Activated CD4-positive, alpha-beta memory T cell treated with anti-CD3 and anti-CD28 coated beads, Interleukin-2, amount 10 ng/mL, durations not matched to agents 7 days and 5 days (primary cell): Measurements from ENCODE around the gene NF2. TPM values are rescaled to one million over a fixed set of nuclear protein-coding genes. Genes with fewer than 3 reads are reported as not detected.

Experiments used
- CTCF ChIA-PET: fragments of 350-600 bp; sonication (Branson Sonifier 250); formaldehyde crosslinking; loops from one replicate; lab custom pipeline; 2021; ENCODE audit warnings: antibody characterized with exemption, inconsistent platforms; lab: Charles Lee
- POLR2A ChIA-PET: fragments of 350-600 bp; sonication (Branson Sonifier 250); formaldehyde crosslinking; loops from one replicate; lab custom pipeline; 2021; ENCODE audit warnings: antibody characterized with exemption; lab: Charles Lee
- DNase-seq: peaks from one replicate; pipeline ENCODE4 v3.0.0-alpha.2; 2020
- H3K27ac Mint-ChIP-seq: one replicate; pipeline ENCODE4 v1.8.0; 2021; ENCODE audit warnings: mild to moderate bottlenecking, mixed read lengths
- H3K27me3 Mint-ChIP-seq: one replicate; pipeline ENCODE4 v1.8.0; 2021; ENCODE audit warnings: mixed read lengths
- H3K36me3 Mint-ChIP-seq: one replicate; pipeline ENCODE4 v1.8.0; 2021; ENCODE audit warnings: low read depth, mixed read lengths
- H3K4me1 Mint-ChIP-seq: one replicate; pipeline ENCODE4 v1.8.0; 2021; ENCODE audit warnings: mixed read lengths
- H3K4me3 Mint-ChIP-seq: one replicate; pipeline ENCODE4 v1.8.0; 2021; ENCODE audit warnings: mild to moderate bottlenecking, mixed read lengths
- H3K9me3 Mint-ChIP-seq: one replicate; pipeline ENCODE4 v1.8.0; 2021; ENCODE audit warnings: mixed read lengths
- total RNA-seq, 2 experiments: library from RNA; stranded (reverse); gene quantifications; one replicate each; pipeline ENCODE4 v1.2.3, GENCODE V29; 2021

NF2 gene
- total RNA-seq, 2 experiments from 2014 or later = 58.2 to 60.1 TPM

DNA sequence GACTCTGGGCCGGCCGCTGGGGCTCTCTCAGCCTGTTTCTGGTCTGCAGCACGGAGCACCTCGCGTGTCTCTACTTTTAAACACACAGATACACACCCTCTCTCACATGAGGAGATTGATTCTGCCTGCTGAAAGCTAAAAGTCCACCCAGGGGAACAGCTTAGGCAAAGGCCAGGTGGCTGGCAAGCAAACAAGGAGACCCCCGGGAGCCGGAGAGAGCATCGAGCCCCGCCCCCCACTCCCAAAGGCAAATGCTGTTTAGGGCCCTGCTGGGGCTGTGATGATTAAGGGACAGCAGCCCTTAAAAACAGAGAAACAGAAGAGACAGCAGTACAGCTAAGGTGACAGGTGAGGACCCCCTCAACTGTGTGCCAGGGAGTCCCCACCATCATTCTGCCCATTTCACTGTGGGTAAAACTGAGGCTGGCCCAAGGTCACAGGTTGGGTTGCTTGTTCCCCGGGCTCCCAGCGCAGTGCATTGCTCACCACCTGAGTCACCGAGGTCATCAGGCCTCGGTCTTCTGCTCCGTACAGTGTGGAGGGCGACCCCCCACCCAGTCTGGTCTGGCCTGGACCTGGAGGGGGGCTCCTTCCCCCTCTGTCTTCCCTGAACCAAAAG is 123.2 kb downstream of the NF2 start:
- no peak for DNase-seq
- Mint-ChIP-seq H3K9me3 (no peaks in the 10 kb centered on the region), H3K27ac (no peak overlapping the region), H3K4me1 (no peaks in the 10 kb centered on the region), H3K27me3 (peaks cover 5% of the 10 kb centered on the region), H3K4me3 (no peak overlapping the region), H3K36me3 (no peaks in the 10 kb centered on the region)
- ChIA-PET POLR2A (no interaction called here), CTCF (no interaction called here)

DNA sequence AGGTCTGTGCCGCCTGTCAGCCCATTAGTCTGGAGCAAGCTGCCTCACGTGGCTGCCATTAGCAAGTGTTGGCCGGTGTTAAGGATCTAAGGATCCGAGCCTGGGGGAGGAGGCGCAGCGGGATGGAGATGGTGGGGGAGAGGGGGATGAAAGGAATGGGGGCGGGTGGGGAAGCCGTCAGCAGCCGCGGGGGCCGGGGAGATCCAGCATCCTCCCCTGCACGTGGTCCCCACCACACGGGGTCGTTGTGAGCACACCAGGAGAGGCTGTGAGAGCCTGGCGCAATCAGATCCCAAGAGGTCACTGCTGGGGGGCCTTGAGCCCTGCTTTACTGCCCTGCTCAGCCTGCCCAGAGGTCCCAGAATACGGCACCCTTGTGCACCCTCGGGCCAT is 123.7 kb downstream of the NF2 start:
- ChIA-PET POLR2A (no interaction called here), CTCF (interaction anchor here (1.0 kb wide), 1 partner anchor 278 kb away, joined by 4 read pairs; no protein-coding TSS in a partner anchor)
- H3K9me3 Mint-ChIP-seq = no peaks in the 10 kb centered on the region
- H3K4me1 Mint-ChIP-seq = no peaks in the 10 kb centered on the region
- peaks cover 2% of the 10 kb centered on the region for H3K27me3 Mint-ChIP-seq
- H3K36me3 Mint-ChIP-seq = no peaks in the 10 kb centered on the region
- no peak overlapping the region for H3K4me3 Mint-ChIP-seq
- no peak overlapping the region for H3K27ac Mint-ChIP-seq
- DNase-seq = peak; percentile 32

DNA sequence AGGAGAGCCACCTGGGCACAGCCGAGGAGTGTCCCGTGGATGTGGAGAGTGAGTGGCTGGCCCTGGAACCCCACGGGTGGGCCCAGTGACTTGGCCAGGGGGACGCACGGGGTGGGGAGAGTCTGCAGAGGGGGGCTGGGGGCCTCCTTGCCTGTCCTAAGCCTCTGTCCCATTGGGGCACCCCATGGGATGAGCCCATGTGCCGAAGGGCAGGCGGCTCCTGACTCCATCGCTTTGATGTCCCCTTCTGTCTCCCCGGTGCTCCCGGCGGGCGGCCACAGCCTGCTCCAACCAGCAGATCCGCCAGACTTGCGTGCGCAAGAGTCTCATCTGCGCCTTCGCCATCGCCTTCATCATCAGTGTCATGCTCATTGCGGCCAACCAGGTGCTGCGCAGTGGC is 125.7 kb downstream of the NF2 start:
- Mint-ChIP-seq H3K36me3 (no peaks in the 10 kb centered on the region), H3K4me3 (no peak overlapping the region), H3K27ac (no peak overlapping the region), H3K9me3 (no peaks in the 10 kb centered on the region), H3K27me3 (no peaks in the 10 kb centered on the region), H3K4me1 (no peaks in the 10 kb centered on the region)
- ChIA-PET CTCF (no interaction called here), POLR2A (no interaction called here)
- DNase-seq = no peak

DNA sequence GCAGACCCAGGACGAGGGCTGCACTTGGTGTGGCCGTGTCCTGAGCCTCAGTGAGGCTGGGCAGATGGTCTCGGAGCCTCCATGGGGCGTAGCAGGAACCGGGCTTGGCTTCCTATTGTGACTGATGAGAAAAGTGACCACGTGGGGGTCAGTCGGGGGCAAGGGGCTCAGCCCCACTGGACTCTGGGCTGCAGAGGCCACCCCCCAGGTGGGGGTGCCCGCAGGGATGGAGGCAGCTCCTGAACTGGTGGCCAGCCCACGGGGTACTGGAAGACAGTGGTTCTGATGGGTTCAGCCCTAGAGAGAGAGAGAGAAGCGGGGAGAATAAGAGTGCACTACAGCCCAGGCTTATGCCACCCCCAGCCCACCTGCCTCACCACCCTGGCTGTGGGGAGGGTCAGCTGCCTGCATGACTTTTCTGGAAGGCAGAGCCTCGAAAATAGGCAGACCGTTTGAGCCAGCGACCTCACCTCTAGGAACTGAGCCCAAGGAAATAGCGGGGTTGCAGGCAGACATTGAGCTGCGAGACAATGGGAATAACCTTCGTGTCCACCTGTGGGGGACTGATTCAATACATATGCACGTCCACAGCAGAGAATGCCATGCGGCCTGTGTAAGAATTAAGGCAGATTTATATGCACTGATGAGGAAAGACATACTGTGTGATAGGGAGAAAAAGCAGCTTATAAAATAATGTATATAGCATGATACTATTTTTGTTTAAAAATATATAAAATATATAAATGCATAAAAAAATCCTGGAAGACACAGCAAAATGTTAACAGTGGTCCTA is 127.8 kb downstream of the NF2 start:
- Mint-ChIP-seq H3K27me3 (no peaks in the 10 kb centered on the region), H3K36me3 (no peaks in the 10 kb centered on the region), H3K27ac (no peak overlapping the region), H3K4me1 (no peaks in the 10 kb centered on the region), H3K4me3 (no peak overlapping the region), H3K9me3 (no peaks in the 10 kb centered on the region)
- DNase-seq = no peak
- ChIA-PET POLR2A (no interaction called here), CTCF (no interaction called here)

DNA sequence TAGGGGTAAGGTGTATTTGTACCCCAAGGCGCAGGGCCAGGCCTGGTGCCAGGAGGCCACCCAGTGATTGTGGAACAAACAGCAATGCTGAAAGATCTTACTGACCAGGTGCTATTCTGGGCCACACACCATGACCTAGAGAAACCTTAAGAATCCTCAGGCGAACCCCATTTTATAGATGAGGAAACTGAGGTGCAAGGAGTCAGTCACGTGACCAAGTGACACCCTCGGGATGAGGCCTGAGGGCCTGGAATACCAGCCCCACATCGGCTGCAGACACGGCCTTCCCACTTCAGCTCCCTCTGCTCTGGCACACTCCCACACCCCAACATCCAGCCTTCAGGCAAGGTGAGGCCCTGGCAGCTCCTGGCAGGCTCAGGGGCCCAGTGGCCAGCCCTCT is 129.4 kb downstream of the NF2 start:
- H3K27ac Mint-ChIP-seq = no peak overlapping the region
- ChIA-PET POLR2A (interaction anchor here (0.6 kb wide), 1 partner anchor 144 kb away, joined by 3 read pairs; no protein-coding TSS in a partner anchor), CTCF (interaction anchor here (0.9 kb wide), 1 partner anchor 31 kb away, joined by 4 read pairs; no protein-coding TSS in a partner anchor)
- H3K4me1 Mint-ChIP-seq = no peaks in the 10 kb centered on the region
- no peak overlapping the region for H3K4me3 Mint-ChIP-seq
- H3K36me3 Mint-ChIP-seq = no peaks in the 10 kb centered on the region
- no peaks in the 10 kb centered on the region for H3K9me3 Mint-ChIP-seq
- H3K27me3 Mint-ChIP-seq = no peaks in the 10 kb centered on the region
- no peak for DNase-seq

DNA sequence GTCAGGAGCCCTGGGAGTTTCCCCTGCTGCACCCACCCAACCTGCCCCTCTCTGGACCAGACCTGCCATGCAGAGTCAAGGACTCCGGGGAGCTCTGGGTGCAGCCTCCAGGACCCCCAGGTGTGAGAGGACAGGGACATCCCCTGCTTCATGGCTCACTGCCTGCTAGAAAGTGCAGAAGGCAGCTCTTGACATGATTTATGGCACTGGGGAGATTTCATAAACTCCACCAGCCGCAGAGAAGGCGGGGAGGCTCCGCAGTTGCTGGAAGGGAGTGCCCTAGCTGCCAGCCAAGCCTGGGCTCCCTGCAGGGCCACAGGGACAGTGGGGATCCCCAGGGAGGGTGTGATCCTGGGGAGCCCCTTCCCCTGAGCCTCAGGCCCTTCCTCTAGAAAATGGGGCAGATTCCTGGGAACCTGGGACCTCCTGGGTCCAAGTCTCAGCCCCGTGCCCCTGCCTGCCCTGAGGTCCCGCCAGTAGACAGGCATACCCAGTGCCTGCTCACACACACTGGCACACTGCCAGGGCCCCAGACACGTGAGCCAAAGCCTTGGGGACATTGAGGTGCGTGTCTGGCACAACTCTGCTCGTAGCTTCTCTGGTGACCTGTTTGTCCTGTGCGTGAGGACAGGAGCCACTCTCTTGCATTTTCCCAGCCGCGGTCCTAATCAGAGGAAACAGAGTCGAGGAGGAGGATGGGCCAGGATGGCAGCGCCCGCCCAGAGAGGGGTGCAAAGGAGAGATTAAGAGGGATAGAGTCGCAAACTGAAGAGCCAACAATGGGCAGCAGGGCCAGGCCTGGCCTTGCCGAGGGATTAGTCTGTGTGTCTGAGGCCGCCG is 130.1 kb downstream of the NF2 start:
- no peak for DNase-seq
- Mint-ChIP-seq H3K9me3 (no peaks in the 10 kb centered on the region), H3K36me3 (no peaks in the 10 kb centered on the region), H3K4me1 (no peaks in the 10 kb centered on the region), H3K4me3 (no peak overlapping the region), H3K27ac (no peak overlapping the region), H3K27me3 (no peaks in the 10 kb centered on the region)
- POLR2A ChIA-PET = interaction anchor here (0.6 kb wide), 1 partner anchor 144 kb away, joined by 3 read pairs; no protein-coding TSS in a partner anchor
- CTCF ChIA-PET = no interaction called here

DNA sequence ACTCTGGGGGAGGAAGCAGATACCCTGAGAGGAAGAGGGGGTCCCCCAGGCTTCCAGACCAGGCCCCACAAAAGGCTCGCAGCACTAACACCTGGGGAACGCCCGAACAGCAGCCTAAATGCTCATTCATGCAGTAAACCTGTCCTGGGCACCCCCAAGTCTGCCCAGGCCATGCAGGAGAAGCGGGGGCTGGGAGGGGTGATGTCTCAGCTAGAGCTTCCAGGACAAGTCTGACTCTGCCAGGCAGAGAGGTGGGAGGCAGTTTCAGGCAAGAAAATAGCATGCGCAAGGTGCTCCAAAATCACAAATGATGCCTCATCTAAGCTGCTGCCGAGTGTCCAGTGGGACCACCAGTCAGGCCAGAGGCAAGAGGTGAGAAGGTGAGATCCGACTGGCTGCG is 131.0 kb downstream of the NF2 start:
- ChIA-PET CTCF (no interaction called here), POLR2A (no interaction called here)
- Mint-ChIP-seq H3K4me1 (no peaks in the 10 kb centered on the region), H3K27me3 (no peaks in the 10 kb centered on the region), H3K9me3 (no peaks in the 10 kb centered on the region), H3K36me3 (no peaks in the 10 kb centered on the region), H3K4me3 (no peak overlapping the region), H3K27ac (no peak overlapping the region)
- no peak for DNase-seq

DNA sequence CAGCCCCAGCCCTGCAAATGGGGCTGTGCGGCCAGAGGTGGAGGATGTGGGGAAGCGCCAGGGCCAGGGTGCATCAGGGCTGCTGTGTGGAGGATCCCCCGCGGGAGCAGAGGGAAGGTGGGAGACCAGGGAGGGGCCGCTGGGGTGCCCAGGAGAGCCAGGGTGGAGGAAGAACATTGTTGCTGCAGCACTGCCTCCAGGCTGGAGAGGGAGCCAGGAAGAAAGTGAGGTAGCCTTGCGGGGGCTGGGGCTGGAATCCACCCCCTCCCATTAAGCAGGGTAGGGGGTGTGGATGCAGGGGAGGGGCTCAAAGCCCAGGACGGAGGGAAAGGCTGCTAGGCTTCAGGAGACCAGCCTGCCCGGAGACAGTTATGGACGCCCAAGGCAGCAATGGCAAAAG is 131.4 kb downstream of the NF2 start:
- Mint-ChIP-seq H3K36me3 (no peaks in the 10 kb centered on the region), H3K4me3 (no peak overlapping the region), H3K9me3 (no peaks in the 10 kb centered on the region), H3K27me3 (no peaks in the 10 kb centered on the region), H3K4me1 (no peaks in the 10 kb centered on the region), H3K27ac (no peak overlapping the region)
- CTCF ChIA-PET = no interaction called here
- POLR2A ChIA-PET = no interaction called here
- DNase-seq = no peak

DNA sequence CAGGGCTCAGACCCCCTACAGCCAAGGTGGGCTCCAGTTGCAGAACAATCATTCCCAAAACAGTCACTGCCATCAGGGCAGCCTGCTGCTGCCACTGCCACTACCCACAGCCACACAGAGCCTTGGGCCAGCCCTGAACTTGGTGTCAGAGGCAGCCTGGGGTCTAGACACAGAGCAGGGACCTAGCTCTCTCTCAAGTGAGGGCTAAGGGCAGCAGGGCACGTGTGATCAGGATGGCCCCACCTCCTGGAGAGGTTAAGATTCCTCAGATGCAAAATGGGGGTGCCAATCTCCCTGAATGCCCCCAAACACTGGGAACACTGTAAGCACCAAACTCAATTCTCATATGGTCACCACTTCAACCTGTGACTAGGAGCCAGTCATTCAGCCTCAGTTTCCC is 132.0 kb downstream of the NF2 start:
- no peaks in the 10 kb centered on the region for H3K4me1 Mint-ChIP-seq
- POLR2A ChIA-PET = no interaction called here
- no peaks in the 10 kb centered on the region for H3K36me3 Mint-ChIP-seq
- no peaks in the 10 kb centered on the region for H3K27me3 Mint-ChIP-seq
- H3K4me3 Mint-ChIP-seq = no peak overlapping the region
- CTCF ChIA-PET = no interaction called here
- no peak overlapping the region for H3K27ac Mint-ChIP-seq
- no peak for DNase-seq
- no peaks in the 10 kb centered on the region for H3K9me3 Mint-ChIP-seq

DNA sequence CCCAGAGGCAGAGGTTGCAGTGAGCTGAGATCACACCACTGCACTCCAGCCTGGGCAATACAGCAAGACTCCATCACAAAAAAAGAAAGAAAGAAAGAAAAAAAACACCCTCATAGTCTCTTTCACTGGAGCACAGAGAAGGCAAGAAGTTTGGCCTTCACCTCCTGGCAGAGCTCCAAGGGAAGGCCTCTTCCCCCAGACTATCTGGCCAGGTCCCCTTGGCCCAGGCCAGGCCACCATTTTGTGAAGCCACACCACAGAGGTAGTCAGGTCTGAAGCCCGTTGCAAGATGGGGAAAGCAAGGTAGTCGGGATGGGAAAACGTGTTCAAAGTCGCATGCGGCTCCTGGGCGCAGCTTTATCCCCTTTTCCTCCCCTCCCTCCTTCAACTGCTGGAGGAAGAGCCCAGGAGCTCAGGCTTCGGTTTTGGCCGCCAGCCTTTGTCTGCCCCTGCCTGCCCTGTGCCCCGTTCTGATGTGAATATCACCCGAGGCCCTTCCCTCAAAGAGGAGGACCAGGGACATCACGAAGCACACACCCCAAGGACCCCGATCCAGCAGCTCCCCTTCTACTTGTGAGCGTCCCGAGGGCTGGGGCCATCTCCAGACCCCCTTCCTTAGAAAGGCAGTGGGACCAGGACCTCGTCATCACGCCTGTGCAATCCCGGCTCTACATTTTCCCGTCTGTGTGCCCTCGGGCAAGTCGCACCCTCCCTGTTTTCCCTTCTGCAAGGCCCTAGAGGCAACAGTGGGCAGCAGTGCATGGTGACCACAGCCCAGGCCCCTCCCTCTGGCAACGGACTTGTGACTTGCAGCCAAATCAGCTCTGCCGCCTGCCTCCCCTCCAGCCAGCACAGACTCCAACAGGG is 134.1 kb downstream of the NF2 start:
- Mint-ChIP-seq H3K4me3 (no peak overlapping the region), H3K36me3 (no peaks in the 10 kb centered on the region), H3K27me3 (no peaks in the 10 kb centered on the region), H3K4me1 (no peaks in the 10 kb centered on the region), H3K9me3 (no peaks in the 10 kb centered on the region), H3K27ac (no peak overlapping the region)
- ChIA-PET POLR2A (no interaction called here), CTCF (interaction anchor here (1.1 kb wide), 1 partner anchor 36 kb away, joined by 3 read pairs; no protein-coding TSS in a partner anchor)
- no peak for DNase-seq

DNA sequence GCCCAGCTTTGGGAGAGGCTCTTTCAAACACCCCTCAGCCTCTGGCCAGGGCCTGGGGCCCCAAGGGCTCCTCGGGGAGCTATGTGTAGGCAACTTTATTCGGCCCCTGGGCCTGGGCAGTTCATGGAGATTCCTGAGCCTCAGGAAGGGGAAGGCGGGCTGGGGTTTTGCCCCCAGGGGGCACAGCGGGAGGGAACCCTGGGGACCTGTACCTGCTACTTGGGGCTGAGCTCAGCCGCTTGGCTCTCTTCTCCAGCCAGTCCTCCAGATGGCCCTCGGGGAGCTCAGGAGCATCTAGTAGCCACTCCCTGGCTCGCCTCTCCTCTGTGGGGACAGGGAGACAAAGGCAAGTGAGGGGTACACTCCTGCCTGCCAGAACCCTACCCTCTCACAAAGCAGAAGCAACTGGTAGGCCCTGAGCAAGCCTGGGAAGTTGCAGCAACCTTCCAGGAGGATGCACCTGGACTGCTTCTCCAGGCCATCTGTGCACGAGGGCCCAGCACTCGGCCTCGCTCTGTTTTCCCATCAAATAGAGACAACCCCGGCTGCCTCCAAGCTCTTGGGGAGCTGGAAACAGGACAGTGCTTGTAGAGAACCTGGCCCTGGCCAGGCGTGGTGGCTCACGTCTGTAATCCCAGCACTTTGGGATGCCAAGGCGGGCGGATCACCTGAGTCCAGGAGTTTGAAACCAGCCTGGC is 134.8 kb downstream of the NF2 start:
- H3K4me1 Mint-ChIP-seq = no peaks in the 10 kb centered on the region
- H3K27ac Mint-ChIP-seq = no peak overlapping the region

DNA sequence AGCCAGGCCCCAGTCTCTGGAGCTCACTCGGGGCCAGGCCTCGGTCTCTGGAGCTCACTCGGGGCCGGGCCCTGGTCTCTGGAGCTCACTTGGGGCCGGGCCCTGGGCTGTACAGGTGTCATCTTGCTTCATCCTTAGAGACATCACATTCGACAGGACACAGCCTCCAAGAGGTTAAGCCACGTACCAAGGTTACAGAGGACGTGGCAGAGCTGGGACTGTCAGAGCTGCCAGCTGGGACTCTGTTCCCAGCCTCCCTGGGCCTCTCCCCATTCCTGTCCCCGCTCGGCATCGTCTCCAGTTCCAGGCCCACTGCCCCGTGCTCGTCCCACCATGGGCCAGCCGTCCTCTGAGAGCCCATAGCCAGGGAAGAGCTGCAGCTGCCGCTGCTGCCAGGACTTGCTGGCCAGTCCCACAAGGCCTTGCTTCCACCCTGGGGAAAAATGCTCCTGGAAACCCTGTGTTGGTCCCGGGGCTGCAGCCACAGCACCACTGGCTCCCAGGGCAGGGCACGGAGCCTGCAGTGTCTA is 136.0 kb downstream of the NF2 start:
- POLR2A ChIA-PET = interaction anchor here (0.5 kb wide), 1 partner anchor 18 kb away, joined by 3 read pairs; no protein-coding TSS in a partner anchor
- no peaks in the 10 kb centered on the region for H3K9me3 Mint-ChIP-seq

More for the DNA sequence above, 134.8 kb downstream of the NF2 start:
- no peaks in the 10 kb centered on the region for H3K27me3 Mint-ChIP-seq
- H3K36me3 Mint-ChIP-seq = no peaks in the 10 kb centered on the region
- no peak overlapping the region for H3K4me3 Mint-ChIP-seq
- no peaks in the 10 kb centered on the region for H3K9me3 Mint-ChIP-seq
- ChIA-PET POLR2A (no interaction called here), CTCF (interaction anchor here (0.6 to 1.1 kb wide), 2 partner anchors 37 to 350 kb away, joined by 3 read pairs; partner anchors contain the start of gene AP1B1)
- no peak for DNase-seq

More for the DNA sequence above, 136.0 kb downstream of the NF2 start:
- H3K36me3 Mint-ChIP-seq = no peaks in the 10 kb centered on the region
- no peak overlapping the region for H3K27ac Mint-ChIP-seq
- H3K4me3 Mint-ChIP-seq = no peak overlapping the region
- DNase-seq = no peak
- no peaks in the 10 kb centered on the region for H3K27me3 Mint-ChIP-seq
- no peaks in the 10 kb centered on the region for H3K4me1 Mint-ChIP-seq
- CTCF ChIA-PET = no interaction called here
